ENCODE measurements around the gene WDR43. TPM values are rescaled to one million over a fixed set of nuclear protein-coding genes. Genes with fewer than 3 reads are reported as not detected.

Gene WDR43
- total RNA-seq, 1 experiment from 2014 or later, result 86.5 TPM

- Histone ChIP-seq H3K27me3 (ENCODE audit: control insufficient read depth, insufficient read depth, low read length) (peaks cover 10% of the 10 kb centered on the region; the same call in 1 of the 2 replicates), H3K36me3 (ENCODE audit: control insufficient read depth, insufficient read depth, low read length) (no peaks in the 10 kb centered on the region), H3K27ac (ENCODE audit: low read length) (no peak overlapping the region), H3K4me3 (ENCODE audit: low read depth in 2 of 2, low read length in 2 of 2) (no peak overlapping the region), H3K4me1 (ENCODE audit: control insufficient read depth, insufficient read depth, low read length) (no peaks in the 10 kb centered on the region), H3K9me3 (ENCODE audit: control insufficient read depth, insufficient read depth, low read depth, low read length) (no peaks in the 10 kb centered on the region)
- TF ChIP-seq CTCF (IDR thresholded peaks at IDR 0.05) (no peak), TCF7L2 (IDR thresholded peaks at IDR 0.05; ENCODE audit: low read depth, low read length) (no peak)
- DNase-seq (ENCODE audit: low read depth, low spot score) (no peak), ATAC-seq (no peak)
- intact Hi-C loops (cut with micrococcal nuclease; ENCODE audit: unreplicated experiment) (no loop called here), in situ Hi-C loops (cut with HindIII; ENCODE audit: low pct_unique_long_range_greater_than_20kb, low sequenced_read_pairs) (no loop called here)
- ChIA-PET POLR2A (no interaction called here), CTCF (no interaction called here)
- no TSS peak for BruUV-seq (replicated peaks)
Observed at GRCh38 chr2:28880193-28880592, 14.3 kb upstream of the WDR43 start.

GRCh38 chr2:28893488-28893887 lies 979 bp upstream of the WDR43 start:
- TF ChIP-seq CTCF (IDR thresholded peaks at IDR 0.05), result no peak
- no peak for TF ChIP-seq TCF7L2 (IDR thresholded peaks at IDR 0.05; ENCODE audit: low read depth, low read length)
- no peak for TF ChIP-seq POLR2AphosphoS5 (IDR thresholded peaks at IDR 0.05; ENCODE audit: low read depth, low read length)
- no peak for TF ChIP-seq SIN3A (IDR thresholded peaks at IDR 0.05; ENCODE audit: borderline replicate concordance, insufficient read depth, low read depth, low read length)
- TF ChIP-seq REST (IDR thresholded peaks at IDR 0.05; ENCODE audit: insufficient read depth in 1 of 2, low read depth in 2 of 2, low read length in 1 of 2), result no peak
- BruUV-seq (replicated peaks), result no TSS peak
- ChIA-PET CTCF (no interaction called here), POLR2A (no interaction called here)
- H3K27ac ChIP-seq (ENCODE audit: low read length), result peak overlapping the region; percentile 59; the same call in 1 of the 2 replicates
- intact Hi-C loops (cut with micrococcal nuclease; ENCODE audit: unreplicated experiment) (no loop called here), in situ Hi-C loops (cut with HindIII; ENCODE audit: low pct_unique_long_range_greater_than_20kb, low sequenced_read_pairs) (no loop called here)
- no peaks in the 10 kb centered on the region for H3K27me3 ChIP-seq (ENCODE audit: control insufficient read depth, insufficient read depth, low read length)
- peaks cover 22% of the 10 kb centered on the region for H3K4me1 ChIP-seq (ENCODE audit: control insufficient read depth, insufficient read depth, low read length)
- DNase-seq (ENCODE audit: low read depth, low spot score) (no peak), ATAC-seq (no peak)
- peaks cover 7% of the 10 kb centered on the region; the same call in 1 of the 2 replicates for H3K36me3 ChIP-seq (ENCODE audit: control insufficient read depth, insufficient read depth, low read length)
- H3K9me3 ChIP-seq (ENCODE audit: control insufficient read depth, insufficient read depth, low read depth, low read length), result no peaks in the 10 kb centered on the region
- peak overlapping the region; percentile 90 to 97; a peak in 3 of 4 replicates for H3K4me3 ChIP-seq (ENCODE audit: low read depth in 2 of 2, low read length in 2 of 2)
